ENCODE results near the gene KRT4. TPM values are rescaled to one million over a fixed set of nuclear protein-coding genes. Genes with fewer than 3 reads are reported as not detected.

The KRT4 gene
- total and polyA plus RNA-seq, 2 experiments from 2014 or later = 4.2 to 8.7 TPM

- no peak for DNase-seq (ENCODE audit: low spot score)
- peaks cover 13% of the 10 kb centered on the region for H3K4me1 ChIP-seq (ENCODE audit: insufficient read depth)
- no peaks in the 10 kb centered on the region for H3K79me2 ChIP-seq
- H3K27me3 ChIP-seq = peaks cover 19% of the 10 kb centered on the region
- H3K27ac ChIP-seq = no peak overlapping the region
- no peaks in the 10 kb centered on the region for H3K36me3 ChIP-seq (replicated peaks; ENCODE audit: insufficient read depth, low read depth)
- H4K20me1 ChIP-seq (ENCODE audit: insufficient read depth, poor library complexity, severe bottlenecking) = no peaks in the 10 kb centered on the region
- no peaks in the 10 kb centered on the region for H3K9me2 ChIP-seq (replicated peaks; ENCODE audit: insufficient read depth)
- H3K4me3 ChIP-seq = no peak overlapping the region
- WGBS (ENCODE audit: low lambda C conversion rate, missing lambda C conversion rate) = 74% methylated on average over 3 of the region's 3 CpGs
- H3K9me3 ChIP-seq (ENCODE audit: low read depth) = no peaks in the 10 kb centered on the region
- no peak for TF ChIP-seq EZH2phosphoT487 (IDR thresholded peaks at IDR 0.05; ENCODE audit: low read depth, severe bottlenecking, unreplicated experiment)
- TF ChIP-seq CTCF (IDR thresholded peaks at IDR 0.05; ENCODE audit: poor library complexity) = no peak
- no peak for TF ChIP-seq EZH2 (IDR thresholded peaks at IDR 0.05; ENCODE audit: borderline replicate concordance)
- H3K4me2 ChIP-seq = no peak overlapping the region
- H2AFZ ChIP-seq = no peak overlapping the region
Observed at GRCh38 chr12:52812749-52813148, 1.2 kb downstream of the KRT4 start.

- no peak overlapping the region for H3K27ac ChIP-seq
- WGBS (ENCODE audit: low lambda C conversion rate, missing lambda C conversion rate) = 70% methylated on average over 4 of the region's 4 CpGs
- no peak for DNase-seq (ENCODE audit: low spot score)
- no peak overlapping the region for H3K4me2 ChIP-seq
- H4K20me1 ChIP-seq (ENCODE audit: insufficient read depth, poor library complexity, severe bottlenecking) = no peaks in the 10 kb centered on the region
- H3K27me3 ChIP-seq = peaks cover 19% of the 10 kb centered on the region
- no peaks in the 10 kb centered on the region for H3K36me3 ChIP-seq (replicated peaks; ENCODE audit: insufficient read depth, low read depth)
- H3K9me2 ChIP-seq (replicated peaks; ENCODE audit: insufficient read depth) = no peaks in the 10 kb centered on the region
- H3K79me2 ChIP-seq = no peaks in the 10 kb centered on the region
- H3K4me3 ChIP-seq = no peak overlapping the region
- no peak overlapping the region for H2AFZ ChIP-seq
- TF ChIP-seq EZH2 (IDR thresholded peaks at IDR 0.05; ENCODE audit: borderline replicate concordance) (no peak), CTCF (IDR thresholded peaks at IDR 0.05; ENCODE audit: poor library complexity) (no peak), EZH2phosphoT487 (IDR thresholded peaks at IDR 0.05; ENCODE audit: low read depth, severe bottlenecking, unreplicated experiment) (no peak)
- no peaks in the 10 kb centered on the region for H3K9me3 ChIP-seq (ENCODE audit: low read depth)
- H3K4me1 ChIP-seq (ENCODE audit: insufficient read depth) = peaks cover 13% of the 10 kb centered on the region
Observed at GRCh38 chr12:52812073-52812400, 1.9 kb downstream of the KRT4 start.

- Histone ChIP-seq H3K4me1 (ENCODE audit: insufficient read depth) (peaks cover 13% of the 10 kb centered on the region), H3K79me2 (no peaks in the 10 kb centered on the region), H3K9me3 (ENCODE audit: low read depth) (no peaks in the 10 kb centered on the region), H3K4me3 (no peak overlapping the region), H4K20me1 (ENCODE audit: insufficient read depth, poor library complexity, severe bottlenecking) (no peaks in the 10 kb centered on the region), H2AFZ (no peak overlapping the region), H3K27me3 (peaks cover 19% of the 10 kb centered on the region), H3K36me3 (replicated peaks; ENCODE audit: insufficient read depth, low read depth) (no peaks in the 10 kb centered on the region), H3K9me2 (replicated peaks; ENCODE audit: insufficient read depth) (no peaks in the 10 kb centered on the region), H3K27ac (no peak overlapping the region), H3K4me2 (no peak overlapping the region)
- TF ChIP-seq CTCF (IDR thresholded peaks at IDR 0.05; ENCODE audit: poor library complexity) (no peak), EZH2phosphoT487 (IDR thresholded peaks at IDR 0.05; ENCODE audit: low read depth, severe bottlenecking, unreplicated experiment) (no peak), EZH2 (IDR thresholded peaks at IDR 0.05; ENCODE audit: borderline replicate concordance) (no peak)
- no peak for DNase-seq (ENCODE audit: low spot score)
- 82% methylated on average over 9 of the region's 9 CpGs for WGBS (ENCODE audit: low lambda C conversion rate, missing lambda C conversion rate)
Observed at GRCh38 chr12:52811191-52812072, 2.5 kb downstream of the KRT4 start.
